GM12874 (cell line): ENCODE results near the gene RSPRY1.

Experiments
- CTCF ChIP-seq: IDR thresholded peaks from 2 replicates; pipeline ENCODE4 v1.5.1; 2011; ENCODE audit warnings: low read depth, mild to moderate bottlenecking, control low read depth, low read length, moderate library complexity; ENCODE audit not compliant: insufficient read depth

RSPRY1 gene

GRCh38 chr16:57167953-57168352, 18.2 kb upstream of the RSPRY1 start:
- TF ChIP-seq CTCF, result peak; percentile 35; the same call in 1 of the 2 replicates

DNA sequence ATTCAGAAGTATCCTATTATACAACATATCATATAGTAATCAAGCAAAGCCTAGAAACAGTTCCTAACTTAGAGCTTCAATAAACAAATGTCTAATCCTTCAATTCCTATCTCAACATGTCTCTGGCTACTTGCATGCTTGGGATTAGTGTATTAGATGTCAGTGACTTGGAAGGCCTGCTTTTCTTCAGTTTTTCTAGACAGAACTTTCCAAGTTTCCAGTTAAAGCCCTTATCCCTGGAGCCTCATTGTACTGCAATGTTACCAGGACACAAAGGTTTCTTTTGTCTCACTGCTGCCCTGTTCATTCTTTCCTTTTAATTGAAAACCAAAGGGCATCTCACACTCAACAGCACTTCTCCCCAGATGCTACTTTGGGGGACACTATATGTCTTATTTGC, 16.8 kb upstream of the RSPRY1 start:
- TF ChIP-seq CTCF, result no peak

GRCh38 chr16:57172721-57173290, 13.3 kb upstream of the RSPRY1 start:
- TF ChIP-seq CTCF, result no peak

DNA sequence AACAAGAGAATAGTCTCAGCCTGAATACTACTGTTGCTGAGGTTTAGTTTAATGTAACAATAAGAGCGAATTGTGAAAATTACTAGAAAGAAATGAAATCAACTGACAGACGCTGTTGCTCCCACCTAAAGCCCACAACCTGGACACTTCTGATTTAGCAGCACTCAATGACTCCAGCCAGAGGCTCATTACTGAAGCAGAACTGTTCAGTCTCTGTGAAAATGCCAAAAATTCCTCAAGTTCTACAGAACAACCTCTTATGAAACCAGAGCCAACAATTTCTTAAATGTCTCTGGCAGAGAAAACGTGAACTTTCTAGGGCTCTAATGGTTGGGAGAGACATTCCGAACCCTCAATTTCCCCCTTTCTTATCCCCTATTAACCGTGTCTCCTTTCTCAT, 10.2 kb upstream of the RSPRY1 start:
- TF ChIP-seq CTCF, result no peak

- TF ChIP-seq CTCF, result no peak
Measured at GRCh38 chr16:57178196-57178595, 7.9 kb upstream of the RSPRY1 start.

DNA sequence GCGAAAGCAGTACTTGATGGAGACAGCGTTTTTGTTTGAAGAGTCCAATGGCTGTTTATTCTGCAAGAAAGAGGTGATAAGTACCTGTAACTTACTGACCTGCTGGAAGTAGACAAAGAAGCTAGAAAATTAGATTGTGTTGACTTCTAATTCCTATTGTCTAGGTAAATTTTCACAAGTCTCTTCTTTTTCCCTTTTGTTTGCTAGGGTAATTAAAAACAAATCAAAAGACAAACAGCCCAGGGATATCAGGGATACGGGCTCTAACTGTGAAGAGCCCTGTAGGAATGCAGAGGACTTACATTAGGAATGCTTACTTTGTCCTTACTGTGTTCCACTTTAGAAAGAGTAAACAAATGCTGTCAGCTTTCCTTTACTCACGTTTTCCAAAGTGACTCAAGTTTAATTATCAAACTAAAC, 7.3 kb upstream of the RSPRY1 start:
- no peak for TF ChIP-seq CTCF

GRCh38 chr16:57179215-57179828, 6.8 kb upstream of the RSPRY1 start:
- TF ChIP-seq CTCF, result no peak
